HL-60/S4 (cell line): ENCODE measurements around the gene CXXC4.

ENCODE experiments used
- in situ Hi-C: fragments of 300-500 bp; cut with MboI; formaldehyde crosslinking; loops from 2 replicates; pipeline ENCODE4 v1.14.3; 2022; ENCODE audit warnings: low sequenced_read_pairs

Gene CXXC4

GRCh38 chr4:104490096-104490769 lies 4.5 kb downstream of the CXXC4 start:
- in situ Hi-C loops = no loop called here

GRCh38 chr4:104489731-104490095 lies 5.0 kb downstream of the CXXC4 start:
- in situ Hi-C loops = no loop called here

- in situ Hi-C loops = no loop called here
Observed at GRCh38 chr4:104488151-104488550, 6.5 kb downstream of the CXXC4 start.

- in situ Hi-C loops = no loop called here
Observed at GRCh38 chr4:104486716-104487504, 7.8 kb downstream of the CXXC4 start.

GRCh38 chr4:104475652-104476051 lies 19.0 kb downstream of the CXXC4 start:
- in situ Hi-C loops = no loop called here

GRCh38 chr4:104472766-104473165 lies 21.9 kb downstream of the CXXC4 start:
- in situ Hi-C loops = no loop called here

GRCh38 chr4:104470770-104471169 lies 23.9 kb downstream of the CXXC4 start:
- in situ Hi-C loops = no loop called here

- in situ Hi-C loops = no loop called here
Observed at GRCh38 chr4:104469794-104470193, 24.9 kb downstream of the CXXC4 start.

GRCh38 chr4:104465619-104466018 lies 29.1 kb downstream of the CXXC4 start:
- in situ Hi-C loops = no loop called here

- in situ Hi-C loops = no loop called here
Observed at GRCh38 chr4:104465201-104465600, 29.5 kb downstream of the CXXC4 start.

- in situ Hi-C loops = no loop called here
Observed at GRCh38 chr4:104462641-104463040, 32.1 kb downstream of the CXXC4 start.

- in situ Hi-C loops = no loop called here
Observed at GRCh38 chr4:104457308-104457981, 37.2 kb downstream of the CXXC4 start.

- in situ Hi-C loops = no loop called here
Observed at GRCh38 chr4:104451573-104451972, 43.1 kb downstream of the CXXC4 start.

- in situ Hi-C loops = no loop called here
Observed at GRCh38 chr4:104449537-104449936, 45.2 kb downstream of the CXXC4 start.

GRCh38 chr4:104447294-104447693 lies 47.4 kb downstream of the CXXC4 start:
- in situ Hi-C loops = no loop called here

GRCh38 chr4:104446431-104447278 lies 48.0 kb downstream of the CXXC4 start:
- in situ Hi-C loops = no loop called here

- in situ Hi-C loops = no loop called here
Observed at GRCh38 chr4:104444685-104445084, 50.0 kb downstream of the CXXC4 start.

GRCh38 chr4:104436542-104436941 lies 58.2 kb downstream of the CXXC4 start:
- in situ Hi-C loops = no loop called here

- in situ Hi-C loops = no loop called here
Observed at GRCh38 chr4:104429150-104429741, 65.4 kb downstream of the CXXC4 start.

- in situ Hi-C loops = no loop called here
Observed at GRCh38 chr4:104425948-104426347, 68.7 kb downstream of the CXXC4 start.

GRCh38 chr4:104424989-104425388 lies 69.7 kb downstream of the CXXC4 start:
- in situ Hi-C loops = no loop called here
